Omental fat pad (tissue), 4 donors: Measurements from ENCODE around the gene PTPN12. TPM values are rescaled to one million over a fixed set of nuclear protein-coding genes. Genes with fewer than 3 reads are reported as not detected.

Experiments
- ATAC-seq: fragments of 150-250 bp; one replicate; pipeline ENCODE4 v1.9.1; 2016; ENCODE audit warnings: mild to moderate bottlenecking, moderate library complexity; ENCODE audit not compliant: low FRiP score
- DNase-seq: peaks from one replicate; pipeline ENCODE4 v3.0.0-alpha.2; 2019; ENCODE audit warnings: low spot score
- total RNA-seq, 4 donors: library from RNA; depleted of rRNA; stranded (reverse); fragments of >200 nt; gene quantifications; one replicate each; pipeline ENCODE4 v1.1.0, GENCODE V29; 2016
- TF ChIP-seq, protein P1 (sequence below), 3 donors: fragments of 450-650 bp; IDR thresholded peaks; one replicate each; pipeline ENCODE4 v1.5.1; 2016 to 2017; ENCODE audit warnings: antibody characterized with exemption in 3 of 3, mild to moderate bottlenecking in 3 of 3, moderate library complexity in 2 of 3

The PTPN12 gene
- total RNA-seq, 4 donors from 2014 or later, result 109 to 219 (median 138) TPM

DNA sequence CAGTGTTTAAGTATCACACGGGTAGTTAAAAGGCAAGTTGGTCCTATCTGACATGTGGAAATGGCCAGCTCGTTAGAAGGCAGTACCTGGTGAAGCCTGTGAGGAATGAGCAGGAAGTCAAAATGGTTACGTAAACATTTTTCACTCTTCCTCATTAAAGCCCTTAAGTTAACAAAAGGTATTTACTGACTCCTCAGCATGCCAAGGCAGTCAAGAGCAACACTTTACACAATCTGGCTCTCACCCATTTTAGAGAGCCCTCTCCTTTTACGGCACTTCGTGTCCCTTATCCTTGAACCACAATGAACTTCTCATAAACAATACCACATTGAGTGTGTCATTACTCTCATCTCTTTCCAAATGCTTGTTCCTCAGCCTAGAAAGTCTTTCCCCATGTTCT lies 148.1 kb downstream of the PTPN12 start:
- no peak for DNase-seq
- TF ChIP-seq, protein P1, sequence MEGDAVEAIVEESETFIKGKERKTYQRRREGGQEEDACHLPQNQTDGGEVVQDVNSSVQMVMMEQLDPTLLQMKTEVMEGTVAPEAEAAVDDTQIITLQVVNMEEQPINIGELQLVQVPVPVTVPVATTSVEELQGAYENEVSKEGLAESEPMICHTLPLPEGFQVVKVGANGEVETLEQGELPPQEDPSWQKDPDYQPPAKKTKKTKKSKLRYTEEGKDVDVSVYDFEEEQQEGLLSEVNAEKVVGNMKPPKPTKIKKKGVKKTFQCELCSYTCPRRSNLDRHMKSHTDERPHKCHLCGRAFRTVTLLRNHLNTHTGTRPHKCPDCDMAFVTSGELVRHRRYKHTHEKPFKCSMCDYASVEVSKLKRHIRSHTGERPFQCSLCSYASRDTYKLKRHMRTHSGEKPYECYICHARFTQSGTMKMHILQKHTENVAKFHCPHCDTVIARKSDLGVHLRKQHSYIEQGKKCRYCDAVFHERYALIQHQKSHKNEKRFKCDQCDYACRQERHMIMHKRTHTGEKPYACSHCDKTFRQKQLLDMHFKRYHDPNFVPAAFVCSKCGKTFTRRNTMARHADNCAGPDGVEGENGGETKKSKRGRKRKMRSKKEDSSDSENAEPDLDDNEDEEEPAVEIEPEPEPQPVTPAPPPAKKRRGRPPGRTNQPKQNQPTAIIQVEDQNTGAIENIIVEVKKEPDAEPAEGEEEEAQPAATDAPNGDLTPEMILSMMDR (IDR thresholded peaks at IDR 0.05), result no peak
- peak; percentile 41 for ATAC-seq

DNA sequence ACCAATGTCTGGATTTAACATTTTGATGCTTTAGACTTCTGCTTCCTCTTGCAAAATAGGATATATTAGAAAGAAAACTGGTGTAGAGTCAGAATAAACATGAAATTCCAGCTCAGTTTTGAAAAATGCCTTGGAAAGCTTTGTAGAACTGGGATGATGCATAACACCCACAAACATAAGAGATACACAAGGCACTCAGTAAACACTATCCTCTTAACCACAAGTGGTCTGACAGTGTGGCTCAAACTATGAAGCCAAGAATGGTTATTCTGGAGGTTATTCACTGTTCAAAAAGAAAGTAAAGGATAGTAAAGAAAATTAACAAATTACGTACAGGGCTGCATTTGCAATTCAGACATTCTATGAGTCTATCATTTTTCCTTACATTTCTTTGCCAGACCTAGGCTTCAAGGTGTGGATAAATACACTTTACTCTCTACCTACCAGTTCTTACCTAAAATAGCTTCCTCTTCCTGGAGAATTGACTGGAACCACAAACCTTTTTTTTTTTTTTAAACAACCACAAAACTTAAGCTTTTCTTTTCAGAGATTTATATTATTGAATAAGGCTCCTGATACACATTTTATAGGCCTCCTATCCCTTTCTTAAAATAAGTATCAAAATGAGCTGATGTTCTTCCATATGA lies 150.1 kb downstream of the PTPN12 start:
- TF ChIP-seq, protein P1 (IDR thresholded peaks at IDR 0.05), result no peak
- DNase-seq, result no peak
- ATAC-seq, result no peak

DNA sequence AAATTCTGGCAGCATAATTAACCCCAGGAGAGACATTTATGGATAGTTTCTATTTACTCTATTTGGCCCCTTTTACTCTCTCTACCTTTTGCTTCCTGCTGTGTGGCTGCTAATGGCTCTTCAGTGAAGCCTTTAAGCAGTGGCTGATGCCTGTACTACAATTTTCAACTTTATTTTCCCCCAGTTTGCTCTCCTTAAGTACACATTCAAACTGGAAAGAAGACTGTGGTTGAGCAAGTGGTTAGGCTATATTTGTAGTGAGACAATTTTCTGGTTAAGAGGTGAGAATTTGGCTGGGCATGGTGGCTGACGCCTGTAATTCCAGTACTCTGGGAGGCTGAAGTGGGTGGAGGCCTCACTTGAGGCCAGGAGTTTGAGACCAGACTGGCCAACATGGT lies 150.7 kb downstream of the PTPN12 start:
- ATAC-seq (no peak), DNase-seq (no peak)
- TF ChIP-seq, protein P1 (IDR thresholded peaks at IDR 0.05), result no peak

Other genes with a start within 250 kb of the PTPN12 start
- 10 to 100 TPM; 20.8 to 29.1 (median 24.4) TPM for gene GSAP, start 120.9 kb upstream of the PTPN12 start, total RNA-seq
- gene RSBN1L, start 159.2 kb downstream of the PTPN12 start, total RNA-seq, result 10 to 100 TPM in 1 of 4 donors, 1 to 10 TPM in 3; 7.5 to 31.2 (median 9.0) TPM